ENCODE measurements around the gene MUC5AC.

Gene MUC5AC

GRCh38 chr11:1227551-1228100, 69.9 kb downstream of the MUC5AC start:
- no peak for FAIRE-seq

- no peak for FAIRE-seq
These were observed 70.5 kb downstream of the MUC5AC start for GRCh38 chr11:1228101-1228821.

GRCh38 chr11:1228921-1229451, 71.2 kb downstream of the MUC5AC start:
- FAIRE-seq: no peak

GRCh38 chr11:1229471-1230120, 71.8 kb downstream of the MUC5AC start:
- no peak for FAIRE-seq

GRCh38 chr11:1230121-1230455, 72.3 kb downstream of the MUC5AC start:
- FAIRE-seq: no peak

DNA sequence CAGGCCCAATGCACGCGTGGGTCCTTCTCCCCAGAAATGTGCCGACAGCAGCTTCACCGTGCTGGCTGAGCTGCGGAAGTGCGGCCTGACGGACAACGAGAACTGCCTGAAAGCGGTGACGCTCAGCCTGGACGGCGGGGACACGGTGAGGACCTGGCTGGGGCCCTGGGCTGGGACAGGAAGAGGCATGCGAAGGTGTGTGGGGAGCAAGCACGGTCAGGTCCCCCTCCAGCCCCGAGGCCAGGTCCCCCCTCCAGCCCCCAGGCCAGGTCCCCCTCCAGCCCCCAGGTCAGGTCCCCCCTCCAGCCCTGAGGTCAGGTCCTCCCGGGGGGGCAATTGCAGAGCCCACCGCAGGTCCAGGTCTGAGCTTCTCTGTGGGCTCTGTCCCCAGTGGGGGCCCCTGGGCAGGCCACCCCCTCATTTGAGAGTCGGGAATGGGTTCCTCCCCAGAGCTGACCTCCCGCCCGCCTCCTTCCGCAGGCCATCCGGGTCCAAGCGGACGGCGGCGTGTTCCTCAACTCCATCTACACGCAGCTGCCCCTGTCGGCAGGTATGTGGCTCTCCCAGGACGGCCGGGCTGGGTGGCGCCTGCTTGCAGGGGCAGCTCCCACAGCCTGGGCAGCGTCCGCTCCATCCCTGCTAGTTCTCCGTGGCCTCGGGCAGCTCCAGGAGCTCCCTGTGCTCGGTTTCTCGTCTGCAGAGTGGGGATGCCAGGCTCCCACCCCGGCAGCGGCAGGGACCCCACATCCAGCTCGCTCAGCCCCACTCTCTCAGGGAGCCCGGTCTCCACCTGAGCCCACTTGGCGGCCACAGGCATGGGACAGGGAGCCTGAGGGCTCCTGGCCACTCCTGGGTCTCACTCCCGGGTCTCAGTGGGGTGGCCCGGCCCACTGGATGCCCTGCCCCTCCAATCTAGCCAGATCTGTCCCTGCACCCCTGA, 73.0 kb downstream of the MUC5AC start:
- no peak for FAIRE-seq

DNA sequence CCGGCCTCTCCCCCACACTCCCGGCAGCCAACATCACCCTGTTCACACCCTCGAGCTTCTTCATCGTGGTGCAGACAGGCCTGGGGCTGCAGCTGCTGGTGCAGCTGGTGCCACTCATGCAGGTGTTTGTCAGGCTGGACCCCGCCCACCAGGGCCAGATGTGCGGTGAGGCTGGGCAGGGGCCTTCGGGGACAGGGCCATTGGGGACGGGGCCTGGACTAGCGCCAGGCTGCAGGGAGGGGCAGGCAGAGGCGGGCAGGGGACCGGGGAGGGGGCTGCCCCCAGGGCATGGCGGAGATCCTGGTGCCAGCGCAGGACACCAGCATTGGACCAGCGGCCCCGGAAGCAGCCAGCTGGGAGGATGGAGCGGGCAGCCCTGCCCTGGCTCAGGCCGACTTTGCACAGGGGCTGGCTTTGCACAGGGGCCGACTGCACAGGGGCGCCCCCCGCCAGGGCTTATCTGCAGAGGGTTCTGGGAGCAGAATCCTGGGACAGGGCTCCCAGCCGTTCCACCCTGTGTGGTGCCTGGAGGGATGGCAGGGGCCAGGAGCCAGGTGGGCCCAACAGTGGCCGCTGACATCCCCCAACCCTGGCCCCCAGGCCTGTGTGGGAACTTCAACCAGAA, 73.8 kb downstream of the MUC5AC start:
- FAIRE-seq: no peak

GRCh38 chr11:1232021-1232882, 74.5 kb downstream of the MUC5AC start:
- no peak for FAIRE-seq

DNA sequence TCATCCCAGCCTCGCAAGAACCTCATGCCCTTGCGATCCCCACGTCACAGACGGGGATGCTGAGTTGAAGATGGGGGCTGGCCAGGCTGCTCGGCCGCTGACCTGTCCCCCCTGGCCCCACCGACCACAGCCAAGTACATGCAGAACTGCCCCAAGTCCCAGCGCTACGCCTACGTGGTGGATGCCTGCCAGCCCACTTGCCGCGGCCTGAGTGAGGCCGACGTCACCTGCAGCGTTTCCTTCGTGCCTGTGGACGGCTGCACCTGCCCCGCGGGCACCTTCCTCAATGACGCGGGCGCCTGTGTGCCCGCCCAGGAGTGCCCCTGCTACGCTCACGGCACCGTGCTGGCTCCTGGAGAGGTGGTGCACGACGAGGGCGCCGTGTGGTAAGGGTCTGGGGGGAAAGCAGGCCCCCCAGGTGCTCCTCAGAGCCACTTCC, 75.1 kb downstream of the MUC5AC start:
- no peak for FAIRE-seq

GRCh38 chr11:1233351-1234053, 75.7 kb downstream of the MUC5AC start:
- no peak for FAIRE-seq

- FAIRE-seq: no peak
These were observed 76.4 kb downstream of the MUC5AC start for GRCh38 chr11:1234054-1234720.

DNA sequence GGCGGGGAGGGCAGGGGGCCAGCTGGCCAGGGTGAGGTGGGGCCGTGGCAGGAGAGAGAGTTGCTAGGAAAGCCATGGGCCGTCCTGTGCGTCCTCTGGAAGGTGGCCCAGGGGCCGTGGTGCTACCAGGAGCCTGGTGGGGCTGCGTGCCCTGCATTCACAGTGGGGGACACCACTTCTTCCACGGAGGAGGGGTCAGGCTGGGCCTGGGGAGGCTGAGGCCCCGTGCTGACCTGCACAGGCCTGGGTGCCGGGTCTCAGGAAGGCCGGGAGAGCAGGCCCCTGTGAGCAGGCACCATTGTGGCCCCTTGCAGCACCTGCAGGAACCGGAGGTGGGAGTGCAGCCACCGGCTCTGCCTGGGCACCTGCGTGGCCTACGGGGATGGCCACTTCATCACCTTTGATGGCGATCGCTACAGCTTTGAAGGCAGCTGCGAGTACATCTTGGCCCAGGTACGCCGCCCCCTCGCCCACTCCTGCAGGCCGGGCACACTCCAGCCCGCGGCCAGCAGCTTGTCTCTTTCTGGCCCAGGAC, 77.1 kb downstream of the MUC5AC start:
- FAIRE-seq: no peak

GRCh38 chr11:1235306-1235900, 77.7 kb downstream of the MUC5AC start:
- no peak for FAIRE-seq

- no peak for FAIRE-seq
These were observed 78.2 kb downstream of the MUC5AC start for GRCh38 chr11:1235901-1236315.

GRCh38 chr11:1236316-1237127, 78.8 kb downstream of the MUC5AC start:
- no peak for FAIRE-seq

GRCh38 chr11:1237128-1237580, 79.4 kb downstream of the MUC5AC start:
- no peak for FAIRE-seq

GRCh38 chr11:1237851-1238250, 80.1 kb downstream of the MUC5AC start:
- FAIRE-seq: no peak

DNA sequence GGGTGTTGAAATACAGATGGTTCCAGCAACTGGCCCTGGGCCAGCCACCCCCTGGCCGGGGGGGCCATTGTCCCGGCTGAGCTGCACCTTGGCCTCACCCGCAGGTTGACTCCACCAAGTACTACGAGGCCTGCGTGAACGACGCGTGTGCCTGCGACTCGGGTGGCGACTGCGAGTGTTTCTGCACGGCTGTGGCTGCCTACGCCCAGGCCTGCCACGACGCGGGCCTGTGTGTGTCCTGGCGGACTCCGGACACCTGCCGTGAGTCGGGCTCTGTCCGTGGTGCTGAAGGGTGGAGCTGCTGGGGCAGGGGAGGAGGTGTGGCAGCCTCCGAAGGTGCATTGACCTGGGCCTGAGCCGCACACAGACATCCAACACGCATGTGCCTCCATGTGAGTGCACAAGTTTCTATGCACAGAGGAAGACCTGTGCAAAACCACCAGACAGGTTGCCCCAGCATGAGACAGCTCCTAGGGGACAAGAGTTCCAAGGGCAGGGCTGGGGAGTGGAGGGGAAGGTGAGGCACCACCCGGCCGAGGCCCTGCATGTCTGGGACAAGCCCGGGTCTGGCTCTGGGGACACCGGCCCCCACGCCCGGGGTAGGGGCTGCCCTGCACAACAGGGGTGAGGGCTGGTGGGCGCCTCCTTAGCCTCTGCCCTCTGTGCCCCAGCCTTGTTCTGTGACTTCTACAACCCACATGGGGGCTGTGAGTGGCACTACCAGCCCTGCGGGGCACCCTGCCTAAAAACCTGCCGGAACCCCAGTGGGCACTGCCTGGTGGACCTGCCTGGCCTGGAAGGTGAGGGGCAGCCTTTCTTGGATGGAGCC, 81.2 kb downstream of the MUC5AC start:
- no peak for FAIRE-seq

Data from islet of Langerhans (tissue), 1 donor.